ENCODE results near the gene FREM3. TPM values are rescaled to one million over a fixed set of nuclear protein-coding genes. Genes with fewer than 3 reads are reported as not detected.

Gene FREM3
- total RNA-seq, 1 experiment from 2014 or later, result not detected

DNA sequence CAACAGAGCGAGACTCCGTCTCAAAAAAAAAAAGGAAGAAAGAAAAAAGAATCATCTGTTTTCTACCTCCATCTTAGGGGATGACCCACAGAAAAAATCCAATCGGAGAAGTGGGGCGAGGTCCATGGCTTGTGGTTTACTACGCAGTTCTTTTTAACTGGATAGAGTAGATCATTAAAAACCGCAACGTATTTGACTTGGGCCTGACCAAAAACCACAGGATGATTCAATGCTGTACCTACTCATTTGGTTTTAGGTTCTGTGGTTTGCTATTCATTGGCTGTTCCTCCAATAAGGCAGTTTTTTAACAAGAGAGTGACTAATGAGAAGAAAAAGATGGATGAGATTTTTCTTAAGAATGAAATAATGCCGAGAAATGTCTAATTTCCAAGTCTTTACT, 83.7 kb downstream of the FREM3 start:
- Histone ChIP-seq H3K18ac (ENCODE audit: insufficient read length, low read depth, low read length) (no peak overlapping the region), H2AK5ac (ENCODE audit: insufficient read length, low read length) (no peak overlapping the region), H2BK5ac (ENCODE audit: insufficient read length, low read length) (no peak overlapping the region), H2BK12ac (ENCODE audit: insufficient read length, low read depth, low read length) (no peak overlapping the region), H3K79me1 (ENCODE audit: insufficient read depth, low read depth, low read length, poor library complexity, severe bottlenecking) (no peaks in the 10 kb centered on the region), H3K79me2 (ENCODE audit: insufficient read depth, low read length) (no peaks in the 10 kb centered on the region), H4K8ac (replicated peaks; ENCODE audit: insufficient read length, low read depth, low read length) (no peak overlapping the region), H3K14ac (ENCODE audit: insufficient read depth, low read length) (no peak overlapping the region), H3K4me2 (ENCODE audit: insufficient read depth, insufficient read length, low read length) (no peak overlapping the region), H3K56ac (ENCODE audit: insufficient read length, low read depth, low read length) (no peak overlapping the region), H3K9ac (ENCODE audit: extremely low read depth, insufficient read length, low read length) (no peak overlapping the region), H3K4me1 (ENCODE audit: insufficient read depth, low read length) (no peaks in the 10 kb centered on the region), H3K23ac (ENCODE audit: insufficient read length, low read depth, low read length) (no peak overlapping the region), H3K4ac (ENCODE audit: low read depth, low read length) (no peak overlapping the region), H2AFZ (ENCODE audit: low read length) (no peak overlapping the region), H3K27ac (ENCODE audit: insufficient read length, low read depth, low read length) (no peak overlapping the region), H4K5ac (ENCODE audit: insufficient read length, low read depth, low read length) (no peak overlapping the region), H3K9me3 (ENCODE audit: control insufficient read depth, low read depth, low read length) (no peaks in the 10 kb centered on the region), H3K27me3 (ENCODE audit: insufficient read depth, low read length) (no peaks in the 10 kb centered on the region), H4K91ac (ENCODE audit: insufficient read length, low read depth, low read length) (no peak overlapping the region), H2BK20ac (ENCODE audit: low read depth, low read length, poor library complexity, severe bottlenecking) (no peak overlapping the region), H3T11ph (ENCODE audit: low read length) (no peak overlapping the region), H2BK120ac (ENCODE audit: low read depth, low read length, poor library complexity, severe bottlenecking) (no peak overlapping the region), H3K23me2 (ENCODE audit: insufficient read length, low read depth, low read length, poor library complexity, severe bottlenecking) (no peaks in the 10 kb centered on the region), H4K20me1 (ENCODE audit: control insufficient read depth, insufficient read depth, insufficient read length) (no peaks in the 10 kb centered on the region), H2BK15ac (ENCODE audit: low read depth, low read length) (no peak overlapping the region)
- no peaks in the 10 kb centered on the region for H3K27me3 Mint-ChIP-seq (ENCODE audit: low read depth)
- no peaks in the 10 kb centered on the region for H3K4me1 Mint-ChIP-seq
- no peak for DNase-seq
- no peak overlapping the region for H3K27ac Mint-ChIP-seq
- H3K4me3 Mint-ChIP-seq, result no peak overlapping the region
- no CpG with 5 or more reads among the region's 8 CpGs for WGBS (ENCODE audit: extremely low coverage, insufficient read length, low lambda C conversion rate)
- no peaks in the 10 kb centered on the region for H3K36me3 Mint-ChIP-seq (ENCODE audit: insufficient read depth in 1 of 3, low read depth in 3 of 3)
- TF ChIP-seq, protein P1, sequence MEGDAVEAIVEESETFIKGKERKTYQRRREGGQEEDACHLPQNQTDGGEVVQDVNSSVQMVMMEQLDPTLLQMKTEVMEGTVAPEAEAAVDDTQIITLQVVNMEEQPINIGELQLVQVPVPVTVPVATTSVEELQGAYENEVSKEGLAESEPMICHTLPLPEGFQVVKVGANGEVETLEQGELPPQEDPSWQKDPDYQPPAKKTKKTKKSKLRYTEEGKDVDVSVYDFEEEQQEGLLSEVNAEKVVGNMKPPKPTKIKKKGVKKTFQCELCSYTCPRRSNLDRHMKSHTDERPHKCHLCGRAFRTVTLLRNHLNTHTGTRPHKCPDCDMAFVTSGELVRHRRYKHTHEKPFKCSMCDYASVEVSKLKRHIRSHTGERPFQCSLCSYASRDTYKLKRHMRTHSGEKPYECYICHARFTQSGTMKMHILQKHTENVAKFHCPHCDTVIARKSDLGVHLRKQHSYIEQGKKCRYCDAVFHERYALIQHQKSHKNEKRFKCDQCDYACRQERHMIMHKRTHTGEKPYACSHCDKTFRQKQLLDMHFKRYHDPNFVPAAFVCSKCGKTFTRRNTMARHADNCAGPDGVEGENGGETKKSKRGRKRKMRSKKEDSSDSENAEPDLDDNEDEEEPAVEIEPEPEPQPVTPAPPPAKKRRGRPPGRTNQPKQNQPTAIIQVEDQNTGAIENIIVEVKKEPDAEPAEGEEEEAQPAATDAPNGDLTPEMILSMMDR (conservative IDR thresholded peaks at IDR 0.05), result no peak
- H3K9me3 Mint-ChIP-seq, result 0 out of 5 replicates have a peak, but pooled peaks cover 0 to 2% of the 10 kb centered on the region in 2 experiments

Measured in H9 (cell line).